Activated CD4-positive, alpha-beta T cell treated with anti-CD3 and anti-CD28 coated beads, Interleukin-2, amount 50 U/mL, for 48 hours (primary cell): ENCODE measurements around the gene SLC1A4.
A peak's percentile ranks its signal among the peaks of the same experiment; 100 is the strongest.
"Not testable (repeated sequence)": the region's sequence is repeated elsewhere in the genome, so short reads cannot be mapped to it uniquely, and the experiment has no call there.

Experiments
- DNase-seq, 2 experiments: peaks; one replicate each; pipeline ENCODE4 v3.0.0-alpha.2; 2020

SLC1A4 gene

DNA sequence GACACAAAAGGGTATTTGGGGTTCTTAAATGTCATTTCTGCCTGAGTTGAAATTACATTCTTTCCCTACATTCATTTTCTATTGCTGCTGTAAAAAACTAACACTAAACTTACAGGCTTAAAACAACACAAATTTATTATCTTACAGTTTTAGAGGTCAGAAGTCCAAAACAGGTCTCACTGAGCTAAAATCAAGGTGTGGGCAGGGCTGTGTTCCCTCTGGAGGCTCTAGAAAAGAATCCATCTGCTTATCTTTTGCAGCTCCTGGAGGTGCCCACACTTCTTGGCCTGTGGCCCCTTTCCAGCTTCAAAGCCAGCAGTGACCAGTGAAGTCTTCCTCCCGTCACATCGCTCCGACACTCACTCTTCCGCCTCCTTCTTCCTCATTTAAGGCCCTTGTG is 23.2 kb upstream of the SLC1A4 start:
- no peak for DNase-seq

GRCh38 chr2:64966839-64967238 is 22.4 kb upstream of the SLC1A4 start:
- no peak for DNase-seq

DNA sequence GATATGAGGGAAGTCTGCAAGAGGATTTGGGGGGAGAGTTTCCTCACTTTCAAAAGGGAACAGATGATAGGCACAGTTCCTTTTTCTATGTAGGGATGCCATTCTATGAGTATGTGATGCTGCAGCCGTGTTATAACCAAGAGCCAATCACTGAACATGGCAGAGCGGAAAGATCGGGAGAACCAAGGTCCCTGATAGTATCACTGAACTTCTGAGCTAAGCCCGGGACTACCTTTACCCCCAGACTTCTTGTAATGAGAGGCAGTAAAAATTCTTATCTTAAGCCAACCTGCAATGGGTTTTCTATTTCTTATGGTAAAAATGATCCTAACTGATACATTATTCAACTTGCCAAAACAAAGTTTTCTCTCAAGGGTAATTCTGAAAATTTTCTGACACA is 21.6 kb upstream of the SLC1A4 start:
- no peak for DNase-seq

- DNase-seq = not testable (repeated sequence)
Observed at GRCh38 chr2:64969086-64969485, 20.1 kb upstream of the SLC1A4 start.

- DNase-seq = no peak
Observed at GRCh38 chr2:64970495-64970894, 18.7 kb upstream of the SLC1A4 start.

DNA sequence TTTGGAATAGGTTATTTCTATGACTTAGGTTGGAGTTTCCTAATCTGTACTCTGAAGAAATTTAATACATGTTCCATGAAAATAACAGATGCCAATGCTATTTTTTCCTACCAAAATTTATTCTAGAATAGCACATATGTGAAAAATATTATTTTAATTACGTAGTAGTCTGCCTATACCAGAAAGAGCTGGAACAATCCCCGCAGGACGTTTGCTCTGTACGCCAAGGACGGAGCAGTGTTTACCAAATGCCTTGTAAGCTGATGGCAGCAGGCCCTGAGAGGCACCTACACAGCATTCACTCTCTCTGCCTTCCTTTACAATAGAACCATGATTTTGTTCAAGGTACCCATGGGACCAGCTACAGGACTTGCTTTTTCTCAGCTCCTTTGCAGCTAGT is 16.8 kb upstream of the SLC1A4 start:
- no peak for DNase-seq

DNA sequence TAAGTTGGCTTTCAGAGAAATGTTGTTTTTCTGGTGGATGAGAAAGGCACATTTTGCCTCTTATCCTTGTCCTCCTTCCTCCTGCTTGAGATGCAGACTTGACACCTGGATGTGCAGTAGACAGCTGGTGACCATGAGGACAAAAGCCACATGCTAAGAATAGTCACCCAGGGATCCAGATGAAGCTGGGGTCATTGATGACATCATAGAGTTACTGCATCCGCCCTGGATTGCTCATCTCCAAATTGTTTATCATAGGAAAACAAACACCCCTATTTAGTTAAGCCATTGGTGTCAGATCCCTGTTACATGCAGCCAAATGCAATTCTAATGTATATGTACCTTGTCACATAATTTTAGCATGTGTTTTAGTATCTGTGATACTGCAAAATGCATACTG is 16.3 kb upstream of the SLC1A4 start:
- DNase-seq = no peak

DNA sequence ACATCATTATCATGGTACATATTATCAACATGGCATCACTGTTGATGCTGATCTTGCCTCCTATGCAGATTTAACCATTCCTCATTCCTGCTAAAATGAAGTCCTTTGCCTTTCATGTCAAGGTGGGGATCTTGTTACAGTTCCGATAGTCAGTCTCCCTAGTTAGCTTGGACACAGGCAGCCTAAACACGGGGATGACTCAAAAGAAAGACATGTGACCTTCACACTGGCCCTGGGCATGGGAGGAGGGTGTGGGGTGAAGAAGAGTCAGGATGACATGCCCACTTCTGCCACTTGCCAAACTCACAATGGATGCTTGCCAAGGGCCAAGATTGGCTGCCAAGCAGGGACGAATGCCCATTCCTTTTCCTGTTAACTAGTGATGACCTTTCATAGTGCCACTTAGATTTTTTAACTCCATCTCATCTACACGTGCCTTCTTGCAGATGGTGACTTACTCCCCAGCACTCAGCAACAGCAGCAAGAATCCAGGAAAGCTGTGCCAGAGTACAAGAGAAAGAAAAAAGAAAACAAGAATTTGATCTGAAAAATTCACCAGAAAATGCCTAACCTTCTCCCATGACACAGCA is 13.9 kb upstream of the SLC1A4 start:
- DNase-seq = no peak

DNA sequence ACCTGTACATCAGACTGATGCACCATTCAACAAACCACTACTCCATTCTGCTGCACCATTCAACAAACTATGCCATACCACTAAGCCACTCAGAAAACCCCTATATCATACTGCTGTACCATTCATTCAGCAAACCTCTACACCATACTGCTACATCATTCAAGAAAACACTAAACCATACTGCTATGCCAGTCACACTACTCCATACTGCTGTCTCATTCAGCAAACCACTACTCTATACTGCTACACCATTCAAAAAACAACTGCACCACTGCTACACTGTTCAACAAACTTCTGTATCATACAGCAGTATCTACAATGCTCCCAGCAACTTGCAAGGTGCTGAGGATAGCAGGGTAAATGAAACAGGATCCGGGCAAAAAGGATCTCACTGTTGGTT is 12.9 kb upstream of the SLC1A4 start:
- no peak for DNase-seq

DNA sequence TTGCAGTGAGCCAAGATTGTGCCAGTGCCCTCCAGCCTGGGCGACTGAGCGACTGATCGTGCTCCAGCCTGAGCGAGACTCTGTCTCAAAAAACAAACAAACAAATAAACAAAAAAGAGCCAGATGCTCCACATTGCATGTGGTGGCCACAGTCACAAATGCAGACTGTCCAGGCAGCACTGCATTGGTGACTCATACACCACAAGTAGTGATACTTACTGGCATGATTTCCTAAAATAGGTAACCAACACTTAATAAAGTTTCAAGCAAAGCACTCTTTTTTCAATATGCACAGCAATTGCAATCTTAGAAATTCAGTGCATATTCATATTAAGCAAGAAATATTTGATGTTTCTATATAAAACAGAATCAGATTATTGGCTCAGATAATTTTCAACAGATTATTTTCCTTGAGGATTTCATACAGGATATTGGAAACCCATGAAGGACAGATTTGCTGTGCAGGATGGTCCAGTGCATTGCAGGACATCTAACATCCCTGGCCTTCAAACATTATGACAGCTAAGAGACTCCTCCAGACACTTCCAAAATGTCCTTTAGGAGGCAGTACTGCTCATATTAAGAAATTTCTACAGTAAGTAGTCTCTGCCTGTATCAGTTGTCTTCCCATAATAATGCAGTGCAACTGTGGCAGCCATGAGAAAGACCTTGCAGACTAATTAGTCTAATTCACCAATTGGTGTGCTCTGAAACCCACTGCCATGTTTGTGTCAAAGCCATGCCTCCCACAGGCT is 10.5 kb upstream of the SLC1A4 start:
- no peak for DNase-seq

DNA sequence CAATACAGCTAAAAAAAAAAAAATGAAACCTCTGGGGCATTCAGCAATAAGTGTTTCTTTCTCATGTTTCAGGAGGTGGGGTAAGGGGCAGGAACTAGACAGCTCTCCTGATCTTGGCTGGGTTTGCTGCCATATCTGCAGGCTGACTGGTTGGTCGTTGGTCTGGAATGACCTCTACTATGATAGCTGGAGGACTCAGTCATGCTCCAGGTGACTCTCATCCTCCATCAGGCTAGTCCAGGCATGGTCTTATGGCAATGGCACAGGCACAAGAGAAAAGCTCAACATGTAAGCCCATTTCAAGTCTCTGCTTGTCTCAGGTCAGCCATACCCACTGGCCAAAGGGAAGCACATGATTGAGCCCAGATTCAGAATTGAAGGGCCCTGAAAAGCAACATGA is 9.5 kb upstream of the SLC1A4 start:
- DNase-seq = no peak

GRCh38 chr2:64980183-64980582 is 9.0 kb upstream of the SLC1A4 start:
- DNase-seq = no peak

GRCh38 chr2:64982311-64982857 is 6.8 kb upstream of the SLC1A4 start:
- no peak for DNase-seq

GRCh38 chr2:64982932-64983331 is 6.3 kb upstream of the SLC1A4 start:
- DNase-seq = no peak

GRCh38 chr2:64985447-64985846 is 3.8 kb upstream of the SLC1A4 start:
- DNase-seq = no peak

DNA sequence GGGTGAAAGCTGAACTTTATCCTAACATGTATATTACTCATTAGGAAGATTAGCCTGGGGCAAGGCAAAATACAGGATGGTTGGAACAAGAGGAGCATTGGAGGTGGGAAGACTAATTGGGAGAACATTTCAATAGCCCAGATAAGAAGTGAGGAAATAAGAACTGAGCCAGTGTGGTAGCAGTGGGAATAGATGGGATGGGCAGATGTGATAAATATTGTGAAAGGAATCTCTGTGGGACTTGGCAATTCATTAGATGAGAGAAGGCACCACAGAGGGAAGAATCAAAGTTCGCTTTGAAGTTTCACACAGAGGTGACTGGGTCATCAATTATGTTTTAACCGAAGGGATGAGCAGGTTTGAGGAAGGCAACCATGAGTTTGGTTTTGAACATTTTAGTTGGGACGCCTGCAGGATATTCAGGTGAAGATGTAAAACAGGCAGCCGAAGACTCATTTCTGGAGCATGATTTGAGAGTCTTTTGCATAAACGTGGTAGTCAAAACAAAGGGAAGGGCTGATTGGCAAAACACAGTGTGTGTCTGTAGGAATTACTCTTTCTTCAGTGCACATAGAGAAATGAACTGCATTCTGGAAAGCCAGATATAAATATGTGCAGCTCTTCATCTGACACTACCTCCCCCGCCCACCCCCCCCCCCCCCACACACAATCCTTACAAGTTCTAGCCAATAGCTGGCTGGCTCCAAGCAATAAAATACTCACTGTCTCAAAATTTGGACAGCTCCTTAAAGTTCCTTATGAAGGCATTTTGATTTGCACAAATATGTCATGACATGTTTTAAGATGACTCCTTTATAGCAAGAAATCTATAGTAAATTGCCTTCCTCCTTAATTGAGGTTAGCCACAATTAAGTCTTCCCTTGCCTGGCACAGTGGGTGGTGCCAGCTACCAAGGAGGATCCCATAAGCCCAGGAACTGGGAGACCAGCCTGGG is 1.9 kb upstream of the SLC1A4 start:
- peak in 1 of 2 experiments; percentile 22 for DNase-seq

GRCh38 chr2:64987956-64988419 is 1.2 kb upstream of the SLC1A4 start:
- no peak for DNase-seq

GRCh38 chr2:64988420-64989125 is 626 bp upstream of the SLC1A4 start:
- peak; percentile 65 to 71 for DNase-seq

DNA sequence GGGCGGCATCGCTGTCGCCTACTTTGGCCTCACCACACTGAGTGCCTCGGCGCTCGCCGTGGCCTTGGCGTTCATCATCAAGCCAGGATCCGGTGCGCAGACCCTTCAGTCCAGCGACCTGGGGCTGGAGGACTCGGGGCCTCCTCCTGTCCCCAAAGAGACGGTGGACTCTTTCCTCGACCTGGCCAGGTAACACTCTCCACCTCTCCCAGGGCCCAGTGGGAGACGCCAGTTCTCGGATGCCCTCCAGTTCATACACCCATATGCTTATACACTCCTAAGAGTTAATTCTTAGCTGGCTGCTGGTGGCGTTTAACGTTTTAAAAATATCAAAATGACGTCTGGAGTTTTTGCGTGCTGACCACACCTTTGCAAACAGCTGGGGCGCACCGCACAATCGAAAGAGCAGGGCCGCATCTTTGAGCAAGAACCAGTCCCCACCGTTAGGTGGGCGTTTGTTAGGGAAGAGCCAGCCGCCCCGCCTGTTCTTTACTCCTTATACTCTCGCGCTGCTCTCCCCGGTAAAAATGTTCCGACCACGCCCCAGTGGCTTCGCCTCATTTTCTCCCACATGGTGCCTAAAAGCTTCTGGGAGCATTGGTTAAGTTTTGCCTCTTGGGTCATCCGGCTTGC is 899 bp downstream of the SLC1A4 start:
- peak; percentile 5 to 26 for DNase-seq

- no peak for DNase-seq
Observed at GRCh38 chr2:64990876-64991275, 1.7 kb downstream of the SLC1A4 start.

DNA sequence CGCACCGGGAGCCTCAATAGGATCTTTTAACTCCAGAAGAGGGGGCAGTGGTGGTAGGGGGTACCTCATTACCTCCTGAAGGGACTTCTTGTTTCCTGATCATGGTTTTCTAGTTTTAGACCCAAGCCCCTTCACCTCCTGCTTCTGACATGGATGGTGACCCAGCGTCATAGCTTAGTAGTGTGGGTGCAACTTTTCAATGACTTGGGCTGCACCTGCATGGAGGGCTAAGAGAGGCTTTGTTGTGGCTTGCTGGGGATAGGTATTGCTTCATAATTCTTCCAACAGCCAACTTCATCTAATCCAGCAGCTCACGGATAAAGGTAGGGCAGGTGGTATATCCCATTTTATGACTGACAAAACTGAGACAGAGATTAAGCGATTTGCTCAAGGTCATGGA is 3.0 kb downstream of the SLC1A4 start:
- DNase-seq = no peak

GRCh38 chr2:64992990-64993389 is 3.8 kb downstream of the SLC1A4 start:
- DNase-seq = no peak
